ENCODE measurements around the gene CDHR3. TPM values are rescaled to one million over a fixed set of nuclear protein-coding genes. Genes with fewer than 3 reads are reported as not detected.

The CDHR3 gene
- total and polyA plus RNA-seq, 3 donors from 2014 or later: 3.8 to 8.5 (median 7.5) TPM

DNA sequence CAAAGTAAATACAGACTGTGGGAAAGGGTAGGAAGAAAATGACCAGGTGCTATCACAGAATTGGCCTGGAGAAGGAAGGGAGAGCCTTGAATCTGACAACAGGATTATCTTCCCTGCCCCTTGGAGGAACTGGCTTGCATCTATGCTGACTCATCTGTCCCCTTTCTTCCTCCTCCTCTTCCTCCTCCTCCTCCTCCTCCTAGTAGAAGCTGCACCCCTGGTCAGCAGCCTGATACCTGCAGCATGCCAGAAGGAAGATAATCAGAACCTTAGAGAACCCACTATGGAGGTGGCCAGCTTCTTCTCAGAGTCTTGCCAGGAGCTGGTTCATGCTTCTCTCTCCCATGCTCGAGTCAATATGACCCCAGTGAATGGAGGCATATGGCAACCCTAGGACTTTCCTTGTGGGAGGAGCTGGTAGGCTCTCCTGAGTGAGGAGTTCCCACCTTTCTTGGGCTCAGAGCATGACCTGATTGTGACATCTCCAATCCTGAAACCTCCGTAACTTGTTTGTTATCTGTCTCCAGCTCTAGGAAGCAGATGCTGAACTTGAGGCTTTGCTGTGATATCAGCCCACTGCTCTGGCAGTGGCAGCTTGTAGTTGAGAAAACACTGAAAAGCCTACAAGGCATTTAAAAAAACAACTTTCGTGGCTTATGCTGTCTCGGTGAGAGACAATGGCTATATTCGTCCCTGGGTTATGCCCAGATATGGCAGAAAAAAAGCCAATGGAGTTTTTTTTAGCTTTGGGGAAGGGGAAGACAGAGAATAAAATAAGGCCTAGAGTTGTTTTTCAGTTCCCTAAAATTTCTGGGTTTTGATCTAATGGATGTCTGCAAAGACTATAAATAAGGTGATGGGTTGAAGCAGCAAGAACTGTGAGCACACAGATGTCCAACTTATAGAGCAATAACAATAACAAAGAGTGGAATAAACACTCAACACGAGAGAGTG, 60.6 kb downstream of the CDHR3 start:
- no peak for DNase-seq
- Histone ChIP-seq H3K27ac (no peak overlapping the region), H3K4me3 (no peak overlapping the region), H3K36me3 (ENCODE audit: low read depth, missing control alignments) (no peaks in the 10 kb centered on the region), H3K27me3 (no peaks in the 10 kb centered on the region), H3K4me1 (no peaks in the 10 kb centered on the region), H3K9me3 (no peaks in the 10 kb centered on the region)
- TF ChIP-seq, protein P1, sequence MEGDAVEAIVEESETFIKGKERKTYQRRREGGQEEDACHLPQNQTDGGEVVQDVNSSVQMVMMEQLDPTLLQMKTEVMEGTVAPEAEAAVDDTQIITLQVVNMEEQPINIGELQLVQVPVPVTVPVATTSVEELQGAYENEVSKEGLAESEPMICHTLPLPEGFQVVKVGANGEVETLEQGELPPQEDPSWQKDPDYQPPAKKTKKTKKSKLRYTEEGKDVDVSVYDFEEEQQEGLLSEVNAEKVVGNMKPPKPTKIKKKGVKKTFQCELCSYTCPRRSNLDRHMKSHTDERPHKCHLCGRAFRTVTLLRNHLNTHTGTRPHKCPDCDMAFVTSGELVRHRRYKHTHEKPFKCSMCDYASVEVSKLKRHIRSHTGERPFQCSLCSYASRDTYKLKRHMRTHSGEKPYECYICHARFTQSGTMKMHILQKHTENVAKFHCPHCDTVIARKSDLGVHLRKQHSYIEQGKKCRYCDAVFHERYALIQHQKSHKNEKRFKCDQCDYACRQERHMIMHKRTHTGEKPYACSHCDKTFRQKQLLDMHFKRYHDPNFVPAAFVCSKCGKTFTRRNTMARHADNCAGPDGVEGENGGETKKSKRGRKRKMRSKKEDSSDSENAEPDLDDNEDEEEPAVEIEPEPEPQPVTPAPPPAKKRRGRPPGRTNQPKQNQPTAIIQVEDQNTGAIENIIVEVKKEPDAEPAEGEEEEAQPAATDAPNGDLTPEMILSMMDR (IDR thresholded peaks at IDR 0.05): no peak
- no peak for TF ChIP-seq POLR2A (IDR thresholded peaks at IDR 0.05)
- 76 to 77% methylated on average over 6 of the region's 6 CpGs for WGBS, 2 donors
- intact Hi-C loops (cut with DNase I; ENCODE audit: low total_unique reads): no loop called here

GRCh38 chr7:106026101-106026500, 63.0 kb downstream of the CDHR3 start:
- no peaks in the 10 kb centered on the region for H3K27me3 ChIP-seq
- DNase-seq: no peak
- no peak overlapping the region for H3K4me3 ChIP-seq
- no peaks in the 10 kb centered on the region for H3K9me3 ChIP-seq
- TF ChIP-seq POLR2A (IDR thresholded peaks at IDR 0.05): no peak
- TF ChIP-seq, protein P1 (IDR thresholded peaks at IDR 0.05): no peak
- intact Hi-C loops (cut with DNase I; ENCODE audit: low total_unique reads): no loop called here
- no peak overlapping the region for H3K27ac ChIP-seq
- H3K4me1 ChIP-seq: no peaks in the 10 kb centered on the region
- WGBS, 2 donors: 79 to 84% methylated on average over 2 of the region's 2 CpGs
- H3K36me3 ChIP-seq (ENCODE audit: low read depth, missing control alignments): no peaks in the 10 kb centered on the region

GRCh38 chr7:106029451-106029850, 66.4 kb downstream of the CDHR3 start:
- Histone ChIP-seq H3K27me3 (no peaks in the 10 kb centered on the region), H3K27ac (no peak overlapping the region), H3K4me1 (no peaks in the 10 kb centered on the region), H3K4me3 (no peak overlapping the region), H3K36me3 (ENCODE audit: low read depth, missing control alignments) (no peaks in the 10 kb centered on the region), H3K9me3 (no peaks in the 10 kb centered on the region)
- TF ChIP-seq POLR2A (IDR thresholded peaks at IDR 0.05): no peak
- TF ChIP-seq, protein P1 (IDR thresholded peaks at IDR 0.05): no peak
- WGBS, 2 donors: 67 to 73% methylated on average over 1 of the region's 1 CpG
- no peak for DNase-seq
- intact Hi-C loops (cut with DNase I; ENCODE audit: low total_unique reads): no loop called here

DNA sequence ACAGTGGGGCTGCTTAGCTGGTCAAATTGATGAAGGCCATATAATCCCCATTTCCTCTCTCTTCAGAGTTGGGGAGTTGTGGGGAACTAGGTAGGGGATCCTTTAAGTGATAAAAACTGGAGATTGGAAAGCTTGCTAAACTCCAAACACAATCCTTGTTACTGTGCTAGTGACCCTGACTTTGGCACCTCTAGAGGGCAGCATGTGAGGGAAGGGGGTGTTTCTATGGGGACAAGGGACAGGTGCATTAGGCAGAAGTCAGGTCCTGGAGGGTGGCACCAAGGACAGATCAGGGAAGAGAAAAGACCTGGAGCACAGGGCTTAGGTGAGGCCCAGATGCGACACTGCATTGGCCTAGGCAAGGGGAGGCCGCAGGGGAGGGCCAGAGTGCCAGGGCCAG, 66.9 kb downstream of the CDHR3 start:
- no peak for TF ChIP-seq POLR2A (IDR thresholded peaks at IDR 0.05)
- TF ChIP-seq, protein P1 (IDR thresholded peaks at IDR 0.05): no peak
- Histone ChIP-seq H3K4me1 (no peaks in the 10 kb centered on the region), H3K36me3 (ENCODE audit: low read depth, missing control alignments) (no peaks in the 10 kb centered on the region), H3K27ac (no peak overlapping the region), H3K9me3 (no peaks in the 10 kb centered on the region), H3K27me3 (no peaks in the 10 kb centered on the region), H3K4me3 (no peak overlapping the region)
- DNase-seq: no peak
- 86 to 95% methylated on average over 2 of the region's 2 CpGs for WGBS, 2 donors
- intact Hi-C loops (cut with DNase I; ENCODE audit: low total_unique reads): no loop called here
